ENCODE measurements around the gene WDR37. TPM values are rescaled to one million over a fixed set of nuclear protein-coding genes. Genes with fewer than 3 reads are reported as not detected.

The WDR37 gene
- total RNA-seq, 2 experiments from 2014 or later: 17.2 to 17.9 TPM

GRCh38 chr10:1179346-1180070, 123.3 kb downstream of the WDR37 start:
- Mint-ChIP-seq H3K36me3 (ENCODE audit: low read depth) (no peaks in the 10 kb centered on the region), H3K27me3 (no peaks in the 10 kb centered on the region), H3K4me3 (no peak overlapping the region), H3K4me1 (ENCODE audit: low read depth) (no peaks in the 10 kb centered on the region), H3K27ac (no peak overlapping the region), H3K9me3 (no peaks in the 10 kb centered on the region)
- intact Hi-C loops (cut with micrococcal nuclease): no loop called here
- no peak for ATAC-seq
- TF ChIP-seq CTCF (IDR thresholded peaks at IDR 0.05): no peak
- DNase-seq: no peak
- ChIA-PET POLR2A (no interaction called here), CTCF (no interaction called here)

DNA sequence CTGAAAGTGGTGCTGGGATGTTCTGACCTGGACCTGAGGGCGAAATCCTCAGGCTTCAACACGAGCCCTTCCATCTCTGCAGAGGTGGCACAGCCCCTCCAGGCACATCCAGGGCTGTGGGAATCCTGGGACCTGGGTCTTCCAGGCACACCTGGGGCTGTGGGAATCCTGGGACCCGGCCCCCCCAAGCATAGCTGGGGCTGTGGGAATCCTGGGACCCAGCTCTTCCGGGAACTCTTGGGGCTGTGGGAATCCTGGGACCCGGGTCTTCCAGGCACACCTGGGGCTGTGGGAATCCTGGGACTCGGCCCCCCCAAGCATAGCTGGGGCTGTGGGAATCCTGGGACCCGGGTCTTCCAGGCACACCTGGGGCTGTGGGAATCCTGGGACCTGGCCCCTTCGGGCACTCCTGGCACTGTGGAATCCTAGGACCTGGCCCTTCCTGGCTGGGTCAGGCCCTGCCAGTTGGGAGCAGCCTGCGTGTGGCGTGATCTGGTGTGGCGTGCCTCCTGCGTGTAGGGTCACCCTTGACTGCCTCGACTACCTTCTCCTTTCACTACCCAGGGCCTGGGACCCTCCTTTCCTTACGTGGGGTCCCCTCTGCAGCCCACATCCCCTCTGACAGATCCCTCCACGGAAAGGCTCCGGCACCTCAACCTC, 124.0 kb downstream of the WDR37 start:
- Mint-ChIP-seq H3K36me3 (ENCODE audit: low read depth) (no peaks in the 10 kb centered on the region), H3K4me1 (ENCODE audit: low read depth) (no peaks in the 10 kb centered on the region), H3K27me3 (no peaks in the 10 kb centered on the region), H3K4me3 (no peak overlapping the region), H3K27ac (no peak overlapping the region), H3K9me3 (no peaks in the 10 kb centered on the region)
- ATAC-seq (no peak), DNase-seq (no peak)
- ChIA-PET POLR2A (no interaction called here), CTCF (interaction anchor here (1.3 kb wide), 1 partner anchor 17 kb away, joined by 3 read pairs; no protein-coding TSS in a partner anchor)
- intact Hi-C loops (cut with micrococcal nuclease): no loop called here
- TF ChIP-seq CTCF (IDR thresholded peaks at IDR 0.05): no peak

DNA sequence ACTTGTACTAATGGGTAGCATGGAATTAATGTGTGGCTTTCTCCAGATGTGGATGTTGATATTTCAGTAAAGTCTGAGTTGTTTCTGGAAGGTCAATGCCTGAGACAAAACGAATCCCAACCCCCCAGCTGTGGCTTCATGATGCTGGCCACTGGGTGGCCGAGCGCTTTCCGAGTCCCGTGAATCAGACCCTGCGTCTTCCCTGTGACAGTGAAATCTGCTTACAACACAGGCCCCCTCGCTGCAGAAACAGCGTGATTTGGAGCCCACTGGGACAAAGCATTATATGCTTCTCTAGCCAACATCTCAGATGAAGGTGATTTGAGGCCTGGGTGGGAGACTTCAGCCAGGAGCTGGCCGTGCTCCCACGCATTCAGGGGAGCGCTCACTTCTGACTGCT, 124.7 kb downstream of the WDR37 start:
- POLR2A ChIA-PET: no interaction called here
- H3K27me3 Mint-ChIP-seq: no peaks in the 10 kb centered on the region

More for the DNA sequence above, 124.7 kb downstream of the WDR37 start:
- Mint-ChIP-seq H3K27ac (no peak overlapping the region), H3K4me1 (ENCODE audit: low read depth) (no peaks in the 10 kb centered on the region), H3K36me3 (ENCODE audit: low read depth) (no peaks in the 10 kb centered on the region), H3K9me3 (no peaks in the 10 kb centered on the region), H3K4me3 (no peak overlapping the region)
- intact Hi-C loops (cut with micrococcal nuclease): no loop called here
- CTCF ChIA-PET: interaction anchor here (0.9 to 1.3 kb wide), 3 partner anchors 13 to 71 kb away, joined by 3 to 7 read pairs (median 3); no protein-coding TSS in a partner anchor
- DNase-seq (no peak), ATAC-seq (no peak)
- TF ChIP-seq CTCF (IDR thresholded peaks at IDR 0.05): no peak

Other genes with a start within 250 kb of the WDR37 start
- 100 to 1,000 TPM; 101 to 104 TPM for gene LARP4B, start 124.7 kb upstream of the WDR37 start, total RNA-seq
- 100 to 1,000 TPM; 119 to 128 TPM for gene GTPBP4, start 68.0 kb upstream of the WDR37 start, total RNA-seq
- not detected for gene IDI2, start 30.5 kb upstream of the WDR37 start, total RNA-seq
- 10 to 100 TPM; 67.7 to 69.5 TPM for gene IDI1, start 7.3 kb upstream of the WDR37 start, total RNA-seq